Testis (tissue), 2 donors: ENCODE measurements around the gene ZNF492.

Experiments
- POLR2A ChIP-seq: fragments of 450-650 bp; IDR thresholded peaks from one replicate; pipeline ENCODE4 v1.6.1; 2017; ENCODE audit warnings: antibody characterized with exemption, mild to moderate bottlenecking, moderate library complexity
- TF ChIP-seq, protein P1 (sequence below), 3 experiments: fragments of 450-650 bp in 2 of 3; fragments of 200-600 bp in 1 of 3; sonication (generic) in 1 of 3; IDR thresholded peaks; one replicate each; pipeline ENCODE4 v1.5.1; 2016 to 2019; ENCODE audit warnings: antibody characterized with exemption in 3 of 3, mild to moderate bottlenecking in 2 of 3, moderate library complexity in 1 of 3

DNA sequence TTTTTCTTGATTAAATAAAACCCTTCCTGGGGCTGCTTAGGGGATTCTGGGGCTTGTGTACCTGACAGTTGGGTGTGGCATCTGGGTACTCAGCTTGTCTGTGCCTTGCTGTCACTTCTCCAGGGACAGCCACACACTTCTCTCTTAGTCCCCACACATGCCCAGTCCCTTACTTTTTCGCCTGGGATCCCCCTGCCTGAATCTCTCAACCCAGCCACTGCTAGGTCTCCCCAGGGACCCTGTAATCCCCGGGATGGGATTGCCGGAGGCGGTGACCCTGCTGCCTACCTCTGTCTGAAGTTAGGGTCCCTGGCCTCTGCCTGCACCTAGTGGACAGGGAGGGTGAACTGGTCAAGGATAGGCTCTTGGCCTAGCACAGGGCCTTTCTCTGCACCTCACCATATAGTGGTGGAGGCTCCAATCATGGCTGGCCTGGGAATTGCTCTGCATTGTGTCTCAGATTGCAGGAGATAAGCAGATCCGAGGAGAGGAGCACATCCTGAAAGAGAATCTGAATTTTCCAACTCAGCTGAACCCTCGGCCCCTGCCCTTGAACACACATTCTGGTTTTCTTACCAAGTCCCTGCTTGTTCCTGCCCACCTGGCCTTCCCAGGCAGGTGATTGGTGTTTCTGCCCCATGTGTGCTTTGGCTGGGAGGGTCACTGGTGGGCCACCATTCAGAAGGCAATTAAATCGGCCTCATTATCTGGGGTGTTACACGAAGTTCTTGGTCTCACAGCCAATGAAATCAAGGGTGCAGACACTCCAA, 8.7 kb upstream of the ZNF492 start:
- TF ChIP-seq, protein P1, sequence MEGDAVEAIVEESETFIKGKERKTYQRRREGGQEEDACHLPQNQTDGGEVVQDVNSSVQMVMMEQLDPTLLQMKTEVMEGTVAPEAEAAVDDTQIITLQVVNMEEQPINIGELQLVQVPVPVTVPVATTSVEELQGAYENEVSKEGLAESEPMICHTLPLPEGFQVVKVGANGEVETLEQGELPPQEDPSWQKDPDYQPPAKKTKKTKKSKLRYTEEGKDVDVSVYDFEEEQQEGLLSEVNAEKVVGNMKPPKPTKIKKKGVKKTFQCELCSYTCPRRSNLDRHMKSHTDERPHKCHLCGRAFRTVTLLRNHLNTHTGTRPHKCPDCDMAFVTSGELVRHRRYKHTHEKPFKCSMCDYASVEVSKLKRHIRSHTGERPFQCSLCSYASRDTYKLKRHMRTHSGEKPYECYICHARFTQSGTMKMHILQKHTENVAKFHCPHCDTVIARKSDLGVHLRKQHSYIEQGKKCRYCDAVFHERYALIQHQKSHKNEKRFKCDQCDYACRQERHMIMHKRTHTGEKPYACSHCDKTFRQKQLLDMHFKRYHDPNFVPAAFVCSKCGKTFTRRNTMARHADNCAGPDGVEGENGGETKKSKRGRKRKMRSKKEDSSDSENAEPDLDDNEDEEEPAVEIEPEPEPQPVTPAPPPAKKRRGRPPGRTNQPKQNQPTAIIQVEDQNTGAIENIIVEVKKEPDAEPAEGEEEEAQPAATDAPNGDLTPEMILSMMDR (IDR thresholded peaks at IDR 0.05): no peak
- TF ChIP-seq POLR2A: no peak
